NOMO-1 treated with dmso at 0.1 percent for 144 hours (cell line): ENCODE data around the gene SH3PXD2B.

Experiments used
- DNase-seq: peaks from one replicate; lab custom pipeline; 2025; ENCODE audit not compliant: unreplicated experiment; lab: John Stamatoyannopoulos, UW

Gene SH3PXD2B

GRCh38 chr5:172280317-172280716, 174.0 kb downstream of the SH3PXD2B start:
- DNase-seq, result no peak

- DNase-seq, result no peak
Observed at GRCh38 chr5:172278356-172278755, 176.0 kb downstream of the SH3PXD2B start.

GRCh38 chr5:172276214-172276613, 178.1 kb downstream of the SH3PXD2B start:
- no peak for DNase-seq
